A673 (cell line): ENCODE data around the gene FGF12.

ENCODE experiments used
- CTCF ChIP-seq: fragments of 300-800, 200-600 bp; sonication (generic); conservative IDR thresholded peaks from 2 replicates; pipeline ENCODE4 v1.5.1; 2017; ENCODE audit warnings: low read depth, mild to moderate bottlenecking, antibody characterized with exemption, low read length, moderate library complexity, mixed read lengths
- EZH2 ChIP-seq: fragments of 200-600 bp; sonication (generic); IDR thresholded peaks from 2 replicates; pipeline ENCODE4 v1.6.1; 2017; ENCODE audit warnings: borderline replicate concordance, low read depth, mild to moderate bottlenecking, mixed read lengths, antibody characterized with exemption, low read length; ENCODE audit not compliant: poor library complexity, severe bottlenecking

GRCh38 chr3:192655040-192655439, 72.3 kb downstream of the FGF12 start:
- TF ChIP-seq EZH2 (no peak), CTCF (no peak)
